Astrocyte (in vitro differentiated cells and primary cell): ENCODE measurements around the gene CKMT2. TPM values are rescaled to one million over a fixed set of nuclear protein-coding genes. Genes with fewer than 3 reads are reported as not detected.

Experiments used
- DNase-seq: peaks from one replicate; pipeline ENCODE4 v3.0.0-alpha.2; 2010; ENCODE audit warnings: low read depth
- FAIRE-seq: peaks from 2 replicates; lab custom pipeline; 2011; peaks lifted over from hg19 to GRCh38; lab: Jason Lieb, UNC
- H2AFZ ChIP-seq: 2 replicates; pipeline ENCODE4 v1.6.0; 2012; ENCODE audit warnings: low read depth, low read length, inconsistent platforms
- H3K27ac ChIP-seq: 2 replicates; pipeline ENCODE4 v1.5.1; 2011; ENCODE audit warnings: low read depth, low read length, inconsistent platforms
- H3K27me3 ChIP-seq: 2 replicates; pipeline ENCODE4 v1.6.0; 2011; ENCODE audit warnings: low read length, inconsistent platforms; ENCODE audit not compliant: insufficient read depth
- H3K36me3 ChIP-seq: 2 replicates; pipeline ENCODE4 v1.5.1; 2011; ENCODE audit warnings: low read length, inconsistent platforms; ENCODE audit not compliant: insufficient read depth
- H3K4me1 ChIP-seq: 2 replicates; pipeline ENCODE4 v1.5.1; 2011; ENCODE audit warnings: low read length, inconsistent platforms; ENCODE audit not compliant: insufficient read depth
- H3K4me2 ChIP-seq: 2 replicates; pipeline ENCODE4 v1.6.0; 2012; ENCODE audit warnings: low read length, inconsistent platforms
- H3K4me3 ChIP-seq: 2 replicates; pipeline ENCODE4 v1.5.1; 2011; ENCODE audit warnings: low read depth, mild to moderate bottlenecking, low read length, inconsistent platforms; ENCODE audit not compliant: insufficient read depth
- H3K79me2 ChIP-seq: 2 replicates; pipeline ENCODE4 v1.6.0; 2012; ENCODE audit warnings: mild to moderate bottlenecking, low read length, inconsistent platforms; ENCODE audit not compliant: insufficient read depth
- H3K9ac ChIP-seq: 2 replicates; pipeline ENCODE4 v1.6.0; 2012; ENCODE audit warnings: mild to moderate bottlenecking, low read length, inconsistent platforms
- H3K9me3 ChIP-seq: 2 replicates; pipeline ENCODE4 v1.5.1; 2012; ENCODE audit warnings: low read depth, mild to moderate bottlenecking, low read length, inconsistent platforms; ENCODE audit not compliant: insufficient read depth
- H4K20me1 ChIP-seq: 2 replicates; pipeline ENCODE4 v1.6.0; 2012; ENCODE audit warnings: low read length, inconsistent platforms; ENCODE audit not compliant: insufficient read depth
- H3K27ac Mint-ChIP-seq: one replicate; pipeline ENCODE4 v1.8.0; 2021; ENCODE audit warnings: mild to moderate bottlenecking, mixed read lengths; ENCODE audit not compliant: unreplicated experiment
- H3K27me3 Mint-ChIP-seq: one replicate; pipeline ENCODE4 v1.8.0; 2021; ENCODE audit warnings: low read depth, mixed read lengths; ENCODE audit not compliant: unreplicated experiment
- H3K36me3 Mint-ChIP-seq: one replicate; pipeline ENCODE4 v1.8.0; 2021; ENCODE audit warnings: low read depth, mixed read lengths; ENCODE audit not compliant: unreplicated experiment
- H3K4me1 Mint-ChIP-seq: one replicate; pipeline ENCODE4 v1.8.0; 2021; ENCODE audit warnings: low read depth, mixed read lengths; ENCODE audit not compliant: unreplicated experiment
- H3K4me3 Mint-ChIP-seq: one replicate; pipeline ENCODE4 v1.8.0; 2021; ENCODE audit warnings: mild to moderate bottlenecking, moderate library complexity, mixed read lengths; ENCODE audit not compliant: unreplicated experiment
- H3K9me3 Mint-ChIP-seq: one replicate; pipeline ENCODE4 v1.8.0; 2021; ENCODE audit warnings: mild to moderate bottlenecking, mixed read lengths; ENCODE audit not compliant: unreplicated experiment
- EZH2 ChIP-seq: IDR thresholded peaks from 2 replicates; pipeline ENCODE4 v1.6.1; 2012; ENCODE audit warnings: mild to moderate bottlenecking, low read length, inconsistent platforms; ENCODE audit not compliant: insufficient read depth
- total RNA-seq: library from RNA; stranded (reverse); gene quantifications from 2 replicates; pipeline ENCODE4 v1.2.1, GENCODE V29; 2021
- TF ChIP-seq, protein P1 (sequence below): IDR thresholded peaks from 2 replicates; pipeline ENCODE4 v1.5.1; 2011; ENCODE audit warnings: low read depth, mild to moderate bottlenecking, inconsistent platforms, low read length, moderate library complexity; ENCODE audit not compliant: insufficient read depth

Gene CKMT2
- total RNA-seq, 1 donor from 2014 or later = 0.18 TPM

DNA sequence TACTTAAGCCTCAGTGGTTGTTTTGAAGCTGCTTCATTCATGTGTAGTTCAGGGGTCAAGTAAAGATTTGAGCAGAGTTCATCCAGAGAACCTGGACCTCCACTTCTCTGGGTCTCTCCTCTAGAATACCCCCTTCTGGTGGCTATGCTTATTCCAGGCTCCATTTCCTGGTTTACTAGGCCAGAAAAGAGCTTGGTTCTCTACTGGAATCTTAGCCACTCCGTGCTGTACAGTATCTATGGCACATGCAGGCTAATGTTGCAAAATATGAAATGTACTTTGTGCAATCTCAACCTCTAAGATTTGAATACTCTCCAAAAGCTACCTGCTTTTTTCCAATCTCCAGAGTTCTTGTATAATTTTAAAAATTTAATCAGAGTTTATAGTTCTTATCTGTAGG, 50.9 kb downstream of the CKMT2 start:
- Mint-ChIP-seq H3K27ac (no peak overlapping the region), H3K4me1 (no peaks in the 10 kb centered on the region), H3K27me3 (no peaks in the 10 kb centered on the region), H3K36me3 (no peaks in the 10 kb centered on the region), H3K4me3 (no peak overlapping the region), H3K9me3 (peaks cover 1% of the 10 kb centered on the region)
- Histone ChIP-seq H3K4me2 (no peak overlapping the region), H2AFZ (no peak overlapping the region), H3K27me3 (no peaks in the 10 kb centered on the region), H3K9ac (no peak overlapping the region), H3K4me3 (no peak overlapping the region), H3K9me3 (no peaks in the 10 kb centered on the region), H3K27ac (no peak overlapping the region), H4K20me1 (peaks cover 6% of the 10 kb centered on the region), H3K79me2 (peaks cover 12% of the 10 kb centered on the region), H3K4me1 (no peaks in the 10 kb centered on the region), H3K36me3 (no peaks in the 10 kb centered on the region)
- FAIRE-seq = no peak
- no peak for DNase-seq
- TF ChIP-seq EZH2 = no peak
- TF ChIP-seq, protein P1, sequence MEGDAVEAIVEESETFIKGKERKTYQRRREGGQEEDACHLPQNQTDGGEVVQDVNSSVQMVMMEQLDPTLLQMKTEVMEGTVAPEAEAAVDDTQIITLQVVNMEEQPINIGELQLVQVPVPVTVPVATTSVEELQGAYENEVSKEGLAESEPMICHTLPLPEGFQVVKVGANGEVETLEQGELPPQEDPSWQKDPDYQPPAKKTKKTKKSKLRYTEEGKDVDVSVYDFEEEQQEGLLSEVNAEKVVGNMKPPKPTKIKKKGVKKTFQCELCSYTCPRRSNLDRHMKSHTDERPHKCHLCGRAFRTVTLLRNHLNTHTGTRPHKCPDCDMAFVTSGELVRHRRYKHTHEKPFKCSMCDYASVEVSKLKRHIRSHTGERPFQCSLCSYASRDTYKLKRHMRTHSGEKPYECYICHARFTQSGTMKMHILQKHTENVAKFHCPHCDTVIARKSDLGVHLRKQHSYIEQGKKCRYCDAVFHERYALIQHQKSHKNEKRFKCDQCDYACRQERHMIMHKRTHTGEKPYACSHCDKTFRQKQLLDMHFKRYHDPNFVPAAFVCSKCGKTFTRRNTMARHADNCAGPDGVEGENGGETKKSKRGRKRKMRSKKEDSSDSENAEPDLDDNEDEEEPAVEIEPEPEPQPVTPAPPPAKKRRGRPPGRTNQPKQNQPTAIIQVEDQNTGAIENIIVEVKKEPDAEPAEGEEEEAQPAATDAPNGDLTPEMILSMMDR = no peak

GRCh38 chr5:81286059-81286617, 53.0 kb downstream of the CKMT2 start:
- no peaks in the 10 kb centered on the region for H3K27me3 Mint-ChIP-seq
- H3K4me1 ChIP-seq = no peaks in the 10 kb centered on the region
- no peak overlapping the region for H2AFZ ChIP-seq
- no peaks in the 10 kb centered on the region for H3K4me1 Mint-ChIP-seq
- H3K79me2 ChIP-seq = peaks cover 27% of the 10 kb centered on the region
- no peaks in the 10 kb centered on the region for H3K9me3 Mint-ChIP-seq
- no peak for DNase-seq
- no peak overlapping the region for H3K4me3 Mint-ChIP-seq
- H3K36me3 ChIP-seq = no peaks in the 10 kb centered on the region
- no peaks in the 10 kb centered on the region for H3K36me3 Mint-ChIP-seq
- no peaks in the 10 kb centered on the region for H3K27me3 ChIP-seq
- no peaks in the 10 kb centered on the region for H3K9me3 ChIP-seq
- TF ChIP-seq, protein P1 = no peak
- TF ChIP-seq EZH2 = no peak
- no peak overlapping the region for H3K27ac ChIP-seq
- no peak overlapping the region for H3K9ac ChIP-seq
- H3K4me2 ChIP-seq = no peak overlapping the region
- peaks cover 10% of the 10 kb centered on the region for H4K20me1 ChIP-seq
- no peak overlapping the region for H3K27ac Mint-ChIP-seq
- no peak overlapping the region for H3K4me3 ChIP-seq
- FAIRE-seq = no peak

DNA sequence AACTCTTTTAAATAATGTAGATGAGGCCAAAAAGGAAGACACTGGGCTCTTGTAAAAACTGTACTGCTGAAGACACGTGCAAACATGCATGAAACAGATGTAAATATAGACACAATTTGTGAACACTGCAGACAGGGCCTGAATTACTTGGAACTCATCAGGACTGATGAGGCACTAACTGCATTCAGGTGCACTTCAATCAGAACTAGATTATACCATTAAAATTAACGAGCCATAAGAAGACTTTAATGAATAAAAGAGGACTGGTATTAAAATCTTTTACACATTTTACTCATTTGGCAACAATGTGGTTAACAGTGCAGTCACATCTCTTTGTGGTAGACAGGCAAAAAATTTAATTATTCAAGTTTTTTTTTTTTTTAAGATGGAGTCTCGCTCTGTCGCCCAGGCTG, 54.9 kb downstream of the CKMT2 start:
- H3K36me3 Mint-ChIP-seq = peaks cover 1% of the 10 kb centered on the region
- Histone ChIP-seq H2AFZ (no peak overlapping the region), H3K27ac (no peak overlapping the region), H3K4me1 (no peaks in the 10 kb centered on the region), H3K4me3 (no peak overlapping the region), H3K9me3 (no peaks in the 10 kb centered on the region), H4K20me1 (peaks cover 12% of the 10 kb centered on the region), H3K27me3 (no peaks in the 10 kb centered on the region), H3K9ac (no peak overlapping the region), H3K79me2 (peaks cover 43% of the 10 kb centered on the region), H3K4me2 (no peak overlapping the region), H3K36me3 (no peaks in the 10 kb centered on the region)
- H3K9me3 Mint-ChIP-seq = peaks cover 9% of the 10 kb centered on the region
- H3K4me1 Mint-ChIP-seq = no peaks in the 10 kb centered on the region
- no peak overlapping the region for H3K4me3 Mint-ChIP-seq
- FAIRE-seq (no peak), DNase-seq (no peak)
- no peak overlapping the region for H3K27ac Mint-ChIP-seq
- TF ChIP-seq EZH2 = no peak
- TF ChIP-seq, protein P1 = no peak
- H3K27me3 Mint-ChIP-seq = no peaks in the 10 kb centered on the region
